GM12891 (cell line): ENCODE results near the gene EXD3.

Experiments used
- POLR2A ChIP-seq: IDR thresholded peaks from 2 replicates; pipeline ENCODE4 v1.6.1; 2011; ENCODE audit warnings: low read depth, low read length, control low read depth
- POLR2AphosphoS5 ChIP-seq: IDR thresholded peaks from 2 replicates; pipeline ENCODE4 v1.6.1; 2011; ENCODE audit warnings: low read depth, low read length, control low read depth
- POU2F2 ChIP-seq: IDR thresholded peaks from 2 replicates; pipeline ENCODE4 v1.6.1; 2011; ENCODE audit warnings: low read depth, mild to moderate bottlenecking, control low read depth, low read length, moderate library complexity
- SPI1 ChIP-seq: IDR thresholded peaks from 2 replicates; pipeline ENCODE4 v1.6.1; 2011; ENCODE audit warnings: low read depth, low read length, control low read depth
- TAF1 ChIP-seq: IDR thresholded peaks from 2 replicates; pipeline ENCODE4 v1.6.1; 2011; ENCODE audit warnings: low read depth, low read length, control low read depth

GRCh38 chr9:137266585-137267453, 156.1 kb downstream of the EXD3 start:
- TF ChIP-seq TAF1 (no peak), SPI1 (no peak), POLR2AphosphoS5 (no peak), POLR2A (no peak), POU2F2 (no peak)
